Left ventricle myocardium inferior (tissue), 1 donor: Measurements from ENCODE around the gene OR2AP1. TPM values are rescaled to one million over a fixed set of nuclear protein-coding genes. Genes with fewer than 3 reads are reported as not detected.
"Not testable (repeated sequence)": the region's sequence is repeated elsewhere in the genome, so short reads cannot be mapped to it uniquely, and the experiment has no call there.

Experiments
- DNase-seq: peaks from one replicate; pipeline ENCODE4 v3.0.0-alpha.2; 2020
- H3K27ac ChIP-seq: fragments of 200-600 bp; replicated peaks from 2 replicates; pipeline ENCODE4 v1.8.0; 2021
- H3K27me3 ChIP-seq: fragments of 200-600 bp; 2 replicates; pipeline ENCODE4 v1.8.0; 2021; ENCODE audit warnings: low read depth
- H3K36me3 ChIP-seq: fragments of 200-600 bp; 2 replicates; pipeline ENCODE4 v1.8.0; 2021
- H3K4me1 ChIP-seq: fragments of 200-600 bp; 2 replicates; pipeline ENCODE4 v1.8.0; 2021
- H3K4me3 ChIP-seq: fragments of 200-600 bp; 2 replicates; pipeline ENCODE4 v1.8.0; 2021; ENCODE audit warnings: mild to moderate bottlenecking, moderate library complexity
- H3K9me3 ChIP-seq: fragments of 200-600 bp; replicated peaks from 2 replicates; pipeline ENCODE4 v1.8.0; 2021
- CTCF ChIP-seq: fragments of 200-600 bp; IDR thresholded peaks from 2 replicates; pipeline ENCODE4 v1.8.0; 2021; ENCODE audit warnings: antibody characterized with exemption, mild to moderate bottlenecking, borderline replicate concordance
- intact Hi-C: fragments of 100-400 bp; cut with micrococcal nuclease; formaldehyde crosslinking; loops from one replicate; pipeline ENCODE4 v1.11.0; 2022
- total RNA-seq: library from RNA; stranded (reverse); fragmentation: NEBNext Ultra II Directional; extraction: Animal tissue kit (Norgen Biotek cat#: 25700); gene quantifications from one replicate; pipeline ENCODE4 v1.2.1, GENCODE V29; 2021
- donor health status: DM: no; HTN: yes; CAD: no; lungs with severe emphysema.

Gene OR2AP1
- total RNA-seq, 1 donor from 2014 or later = not detected

GRCh38 chr12:55582066-55582465 lies 9.8 kb downstream of the OR2AP1 start:
- intact Hi-C loops = no loop called here
- no peak for TF ChIP-seq CTCF
- H3K4me3 ChIP-seq = no peak overlapping the region
- H3K27me3 ChIP-seq = peaks cover 11% of the 10 kb centered on the region
- peaks cover 10% of the 10 kb centered on the region for H3K9me3 ChIP-seq
- no peaks in the 10 kb centered on the region for H3K4me1 ChIP-seq
- H3K27ac ChIP-seq = no peak overlapping the region
- DNase-seq = no peak
- no peaks in the 10 kb centered on the region for H3K36me3 ChIP-seq

- Histone ChIP-seq H3K4me1 (no peaks in the 10 kb centered on the region), H3K9me3 (no peaks in the 10 kb centered on the region), H3K36me3 (no peaks in the 10 kb centered on the region), H3K4me3 (no peak overlapping the region), H3K27me3 (peaks cover 11% of the 10 kb centered on the region), H3K27ac (no peak overlapping the region)
- no peak for DNase-seq
- intact Hi-C loops = no loop called here
- TF ChIP-seq CTCF = no peak
Observed at GRCh38 chr12:55585817-55586216, 13.5 kb downstream of the OR2AP1 start.

DNA sequence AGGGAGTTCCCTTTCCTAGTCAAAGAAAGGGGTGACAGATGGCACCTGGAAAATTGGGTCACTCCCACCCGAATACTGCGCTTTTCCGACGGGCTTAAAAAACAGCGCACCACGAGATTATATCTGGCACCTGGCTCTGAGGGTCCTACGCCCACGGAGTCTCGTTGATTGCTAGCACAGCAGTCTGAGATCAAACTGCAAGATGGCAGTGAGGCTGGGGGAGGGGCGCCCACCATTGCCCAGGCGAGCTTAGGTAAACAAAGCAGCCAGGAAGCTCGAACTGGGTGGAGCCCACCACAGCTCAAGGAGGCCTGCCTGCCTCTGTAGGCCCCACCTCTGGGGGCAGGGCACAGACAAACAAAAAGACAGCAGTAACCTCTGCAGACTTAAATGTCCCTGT lies 17.9 kb downstream of the OR2AP1 start:
- peaks cover 11% of the 10 kb centered on the region for H3K27me3 ChIP-seq
- H3K4me3 ChIP-seq, H3K9me3 ChIP-seq, DNase-seq, intact Hi-C loops, H3K36me3 ChIP-seq, H3K27ac ChIP-seq, H3K4me1 ChIP-seq: not testable (repeated sequence)

DNA sequence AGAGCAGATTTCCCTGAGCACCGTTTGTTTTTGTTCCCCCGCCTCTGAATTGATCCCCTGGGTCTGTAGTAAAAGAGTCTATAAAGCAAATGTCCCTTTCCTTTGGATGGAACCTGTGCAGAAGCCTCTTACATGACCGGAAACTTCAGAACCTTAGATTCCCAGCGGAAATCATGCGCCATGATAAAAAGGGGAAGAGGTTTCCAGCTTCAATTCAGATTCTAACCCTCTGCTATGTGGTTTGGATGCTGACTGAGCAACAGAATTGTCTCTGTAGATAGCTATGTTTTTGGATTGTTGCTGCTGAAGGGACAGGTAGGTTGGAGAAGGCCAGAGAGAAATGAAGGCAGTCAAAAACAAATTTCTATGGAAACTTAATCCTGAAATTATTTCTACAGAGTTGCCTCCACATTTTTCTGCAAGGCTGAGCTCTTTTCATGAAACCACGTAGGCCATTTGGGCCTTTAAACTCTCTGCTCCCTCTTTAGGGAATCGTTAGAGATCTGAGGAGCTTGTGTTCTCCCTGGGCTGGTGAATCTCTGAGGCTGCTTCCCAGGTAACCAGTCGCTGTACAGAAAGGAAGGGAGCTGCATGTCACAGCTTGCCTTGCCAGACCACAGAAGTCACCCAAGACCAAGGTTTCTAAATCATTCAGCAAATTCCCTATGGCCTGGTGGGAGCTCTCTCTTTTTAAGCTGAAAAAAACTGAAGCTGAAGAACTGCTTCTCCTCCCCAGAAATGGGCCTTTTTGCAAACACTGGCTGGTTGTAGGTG lies 35.7 kb downstream of the OR2AP1 start:
- H3K9me3 ChIP-seq = peaks cover 2% of the 10 kb centered on the region
- intact Hi-C loops = no loop called here
- H3K4me1 ChIP-seq = no peaks in the 10 kb centered on the region
- DNase-seq = no peak
- no peak for TF ChIP-seq CTCF
- H3K36me3 ChIP-seq = no peaks in the 10 kb centered on the region
- H3K27me3 ChIP-seq = no peaks in the 10 kb centered on the region
- H3K4me3 ChIP-seq = no peak overlapping the region
- H3K27ac ChIP-seq = no peak overlapping the region

DNA sequence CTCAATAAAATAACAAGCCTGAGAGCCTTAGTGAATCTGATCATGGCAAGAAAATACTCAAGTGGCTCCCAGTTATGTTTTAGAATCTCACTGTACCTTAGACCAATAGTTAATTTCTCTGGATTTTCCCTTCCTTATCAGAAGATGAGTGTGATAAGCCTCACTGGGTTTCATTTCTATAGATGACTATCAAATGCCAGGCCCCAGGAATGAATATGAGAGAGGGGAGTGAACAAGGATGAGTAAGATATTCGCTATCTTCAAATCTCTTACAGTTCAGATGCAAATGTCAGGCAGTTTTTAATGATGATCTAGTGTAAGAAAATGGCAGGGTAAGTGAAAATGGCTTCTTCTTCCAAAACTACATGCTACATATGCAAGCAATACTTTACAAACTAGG lies 38.3 kb downstream of the OR2AP1 start:
- peaks cover 17% of the 10 kb centered on the region for H3K9me3 ChIP-seq
- no peaks in the 10 kb centered on the region for H3K36me3 ChIP-seq
- H3K27me3 ChIP-seq = no peaks in the 10 kb centered on the region
- no peak overlapping the region for H3K27ac ChIP-seq
- TF ChIP-seq CTCF = no peak
- no peak for DNase-seq
- H3K4me3 ChIP-seq = no peak overlapping the region
- intact Hi-C loops = no loop called here
- H3K4me1 ChIP-seq = no peaks in the 10 kb centered on the region

- DNase-seq = no peak
- Histone ChIP-seq H3K27me3 (no peaks in the 10 kb centered on the region), H3K36me3 (no peaks in the 10 kb centered on the region), H3K27ac (no peak overlapping the region), H3K9me3 (peaks cover 38% of the 10 kb centered on the region), H3K4me3 (no peak overlapping the region), H3K4me1 (no peaks in the 10 kb centered on the region)
- intact Hi-C loops = no loop called here
- TF ChIP-seq CTCF = no peak
Observed at GRCh38 chr12:55612646-55613045, 40.4 kb downstream of the OR2AP1 start.
